HG03457 (cell line): ENCODE measurements around the gene PP2D1.
"Not testable (repeated sequence)": the region's sequence is repeated elsewhere in the genome, so short reads cannot be mapped to it uniquely, and the experiment has no call there.

Experiments used
- ATAC-seq: cut with Tn5 transposase; IDR thresholded peaks from one replicate; pipeline ENCODE4 v1.9.1; 2021; ENCODE audit warnings: moderate number of reproducible peaks; ENCODE audit not compliant: unreplicated experiment

The PP2D1 gene

DNA sequence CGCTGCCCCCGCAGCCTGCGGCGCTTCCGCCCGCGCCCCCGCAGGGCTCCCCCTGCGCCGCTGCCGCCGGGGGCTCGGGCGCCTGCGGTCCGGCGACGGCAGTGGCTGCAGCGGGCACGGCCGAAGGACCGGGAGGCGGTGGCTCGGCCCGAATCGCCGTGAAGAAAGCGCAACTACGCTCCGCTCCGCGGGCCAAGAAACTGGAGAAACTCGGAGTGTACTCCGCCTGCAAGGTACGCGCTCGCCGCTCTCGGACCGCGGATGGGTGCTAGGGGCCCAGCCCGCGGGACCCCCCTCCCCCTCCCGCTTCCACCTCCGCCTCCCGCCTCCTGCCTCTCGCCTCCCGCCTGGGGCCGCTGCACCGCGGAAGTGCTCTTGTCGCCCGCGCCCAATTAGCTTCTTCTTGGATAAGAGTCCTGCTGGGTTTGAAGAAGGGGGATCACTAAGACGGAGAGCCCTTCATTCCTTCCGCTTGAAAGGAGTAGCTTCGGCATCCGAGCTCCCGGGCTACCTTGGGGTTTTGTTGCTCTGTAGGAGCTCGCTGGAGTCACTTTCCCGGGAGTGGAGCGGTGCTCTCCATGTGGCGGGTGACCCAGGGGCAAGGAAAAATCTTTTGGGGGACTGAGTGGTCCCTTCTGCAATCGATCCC, 28.6 kb upstream of the PP2D1 start:
- ATAC-seq: peak; percentile 26

GRCh38 chr3:20039765-20040547, 27.9 kb upstream of the PP2D1 start, which contains the start of gene KAT2B:
Gene KAT2B, plus strand, starts transcription at chr3:20040446. Its CDS starts 32 bp downstream, at chr3:20040478.
- peak; percentile 54 for ATAC-seq

DNA sequence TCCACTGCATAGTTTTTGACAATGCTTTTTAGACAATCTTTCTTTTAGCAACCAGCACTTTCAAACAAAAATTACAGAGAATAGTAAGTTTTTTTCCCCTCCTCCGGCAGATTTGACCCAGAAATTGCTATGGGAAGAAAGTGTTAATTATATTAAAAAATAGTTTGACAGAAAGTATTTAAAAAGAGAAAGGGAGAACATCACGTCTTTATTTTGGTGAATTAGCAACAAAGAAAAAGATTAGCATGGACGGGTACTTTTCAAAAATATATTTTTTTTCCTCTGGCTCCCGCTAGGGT, 27.4 kb upstream of the PP2D1 start:
- no peak for ATAC-seq

DNA sequence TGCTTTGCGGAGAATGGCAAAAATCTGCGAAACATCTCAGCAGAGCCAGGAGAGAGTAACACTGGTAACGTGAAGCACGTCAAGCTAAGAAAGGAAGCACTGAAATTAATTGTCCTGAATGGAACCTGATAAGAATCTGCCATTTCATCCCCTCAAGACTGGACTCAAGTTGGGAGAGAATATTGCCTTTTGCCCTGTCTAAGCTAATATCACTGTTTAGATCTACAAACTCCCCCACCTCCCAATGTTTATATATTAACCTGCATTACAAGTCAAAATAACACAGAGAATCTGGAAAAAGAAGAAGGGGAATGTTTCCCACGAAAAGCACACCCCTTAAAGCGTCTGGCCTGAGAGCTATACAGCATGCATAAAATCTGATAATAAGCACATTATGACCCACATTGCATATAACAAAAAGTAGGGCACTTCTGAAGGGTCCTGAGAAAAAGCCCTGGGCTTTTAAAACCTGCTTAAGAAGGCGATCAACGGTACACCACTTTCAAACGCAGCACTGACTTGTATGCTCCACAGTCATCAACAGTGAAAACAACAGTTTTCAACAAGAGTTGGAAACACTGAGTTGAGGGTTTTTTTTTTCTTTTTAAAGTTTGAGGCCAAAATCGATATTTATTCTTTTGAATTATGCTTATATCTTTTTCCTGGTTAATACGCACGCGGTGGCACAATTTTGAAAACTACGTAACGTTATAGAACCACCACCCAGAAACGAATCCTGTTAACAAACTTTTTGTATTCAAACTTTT, 26.8 kb upstream of the PP2D1 start:
- ATAC-seq: no peak

GRCh38 chr3:20037255-20037996, 25.4 kb upstream of the PP2D1 start:
- ATAC-seq: no peak

DNA sequence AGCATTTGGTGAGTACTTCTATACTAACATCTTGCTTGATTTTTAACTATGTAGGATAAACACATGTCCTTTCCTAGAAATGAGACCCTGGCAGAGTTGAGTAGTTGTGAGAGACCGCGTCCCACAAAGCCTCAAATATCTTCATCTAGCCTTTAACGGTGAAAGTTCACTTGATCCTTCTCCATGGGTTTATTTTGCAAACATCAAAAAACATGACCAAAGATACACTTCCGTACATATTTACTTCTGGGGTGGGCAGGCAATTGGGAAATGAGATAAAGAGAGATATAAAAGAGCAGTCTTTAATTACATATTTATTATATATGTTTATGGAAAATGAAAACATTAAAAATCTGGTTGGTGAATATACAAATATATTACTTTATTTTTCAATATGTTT, 23.0 kb upstream of the PP2D1 start:
- ATAC-seq: no peak

DNA sequence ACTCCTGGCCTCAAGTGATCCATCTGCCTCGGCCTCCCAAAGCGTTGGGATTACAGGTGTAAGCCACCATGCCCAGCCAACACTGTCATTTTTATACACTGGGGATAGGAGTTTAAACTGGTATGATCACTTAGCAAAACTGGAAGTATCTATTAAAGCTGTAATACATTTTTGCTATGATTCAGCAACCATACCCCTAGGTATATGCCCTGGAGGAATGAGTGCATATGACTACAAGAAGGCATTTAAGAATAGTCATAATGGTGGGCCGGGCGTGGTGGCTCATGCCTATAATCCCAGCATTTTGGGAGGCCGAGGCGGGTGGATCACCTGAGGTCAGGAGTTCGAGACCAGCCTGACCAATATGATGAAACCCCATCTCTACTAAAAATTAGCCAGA, 19.9 kb upstream of the PP2D1 start:
- not testable (repeated sequence) for ATAC-seq

GRCh38 chr3:20028905-20029331, 16.9 kb upstream of the PP2D1 start:
- no peak for ATAC-seq

DNA sequence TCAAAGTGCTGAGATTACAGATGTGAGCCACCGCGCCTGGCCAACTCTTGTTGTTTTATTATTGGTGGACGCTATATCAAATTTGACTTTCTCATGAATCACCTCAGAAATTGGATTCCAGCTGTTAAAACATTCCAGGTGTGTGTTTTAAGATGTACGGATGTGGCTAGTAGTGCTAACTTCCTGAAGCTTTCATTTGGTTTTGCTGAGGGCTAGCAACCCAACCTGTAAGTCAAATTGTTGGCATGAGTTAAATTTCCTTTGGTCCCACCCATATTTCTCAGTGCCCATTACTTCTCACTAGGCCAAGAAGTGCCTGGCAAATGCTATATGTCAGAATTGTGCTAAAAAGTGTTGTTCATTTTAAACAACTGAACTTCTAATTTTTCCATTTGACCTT, 15.1 kb upstream of the PP2D1 start:
- ATAC-seq: no peak

DNA sequence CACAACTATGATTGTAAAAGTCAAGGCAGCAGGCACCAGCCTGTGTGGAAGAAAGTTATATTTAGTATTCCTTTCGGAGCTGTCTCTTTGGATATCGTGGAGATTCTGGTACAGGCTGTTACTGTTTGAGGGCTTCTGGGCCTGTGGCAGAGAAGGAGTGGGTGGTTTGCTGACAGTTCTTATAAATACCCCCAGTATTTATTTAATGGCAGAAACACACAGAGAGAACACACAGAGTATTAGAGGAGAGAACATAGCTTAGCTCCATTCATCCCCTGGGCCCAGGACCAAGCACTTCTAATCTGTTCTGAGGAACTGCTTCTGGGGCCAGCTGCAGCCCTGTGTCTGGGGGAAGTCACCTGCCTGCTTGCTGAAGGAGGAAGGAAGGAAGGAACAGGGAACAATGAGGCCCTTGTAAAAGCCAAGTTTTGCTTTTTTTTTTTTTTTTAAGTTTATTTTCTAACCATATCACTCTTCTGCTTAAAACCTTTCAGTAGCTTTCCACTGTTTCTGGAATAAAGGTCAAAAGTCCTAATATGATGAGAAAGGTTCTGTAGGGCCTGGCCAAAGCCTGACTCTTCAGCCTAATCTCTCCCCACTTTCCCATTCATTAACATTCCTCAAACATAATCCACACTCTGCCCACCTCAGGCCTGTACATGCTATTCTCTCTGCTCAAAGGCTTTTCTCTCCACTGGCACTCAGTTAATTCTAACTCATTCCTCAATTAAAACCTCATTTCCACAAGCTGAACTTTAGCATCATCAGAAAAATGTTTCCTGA, 11.8 kb upstream of the PP2D1 start:
- no peak for ATAC-seq

DNA sequence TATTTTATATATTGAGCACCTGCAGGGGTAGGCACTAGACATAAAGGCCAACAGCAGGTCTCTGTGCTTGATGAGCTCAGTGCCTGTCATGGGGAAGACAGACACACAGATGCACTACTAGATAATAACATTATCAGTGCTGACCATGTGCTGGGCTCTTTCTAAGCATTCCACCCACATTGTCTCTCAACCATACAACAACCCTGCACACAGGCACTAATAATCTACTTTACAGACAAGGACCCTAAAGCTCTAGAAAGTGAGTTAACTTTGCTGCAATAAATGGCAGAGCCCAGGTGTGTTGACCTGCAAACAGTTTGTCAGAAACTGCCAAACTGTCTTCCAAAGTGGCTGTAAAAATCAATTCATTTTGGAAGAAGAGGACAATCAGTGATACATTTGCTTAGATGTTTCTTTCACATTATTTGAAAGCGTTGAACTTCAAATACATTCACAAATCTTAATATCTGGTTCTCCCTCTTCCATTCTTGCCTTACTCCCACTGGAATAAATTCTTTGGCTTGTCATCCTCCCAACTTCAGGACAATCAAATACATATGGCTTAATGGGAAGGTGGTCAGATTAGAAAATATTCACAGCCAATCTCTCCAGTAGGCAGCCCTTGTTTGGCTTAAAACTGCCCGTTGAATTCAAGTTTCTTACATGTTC, 11.0 kb upstream of the PP2D1 start:
- no peak for ATAC-seq

DNA sequence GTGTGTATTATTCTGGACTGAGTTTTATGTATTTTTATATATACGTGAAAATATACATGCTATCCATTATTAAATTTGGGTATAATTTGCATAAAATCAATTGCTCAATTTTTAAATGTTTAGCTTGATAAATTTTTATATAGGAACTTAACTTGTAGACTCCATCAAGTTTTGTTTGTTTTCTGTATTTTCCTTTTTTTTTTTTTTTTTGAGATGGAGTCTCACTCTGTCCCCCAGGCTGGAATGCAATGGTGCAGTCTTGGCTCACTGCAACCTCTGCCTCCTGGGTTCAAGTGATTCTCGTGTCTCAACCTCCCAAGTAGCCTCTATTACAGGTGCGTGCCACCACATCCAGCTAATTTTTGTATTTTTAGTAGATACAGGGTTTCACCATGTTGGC, 4.0 kb upstream of the PP2D1 start:
- not testable (repeated sequence) for ATAC-seq

DNA sequence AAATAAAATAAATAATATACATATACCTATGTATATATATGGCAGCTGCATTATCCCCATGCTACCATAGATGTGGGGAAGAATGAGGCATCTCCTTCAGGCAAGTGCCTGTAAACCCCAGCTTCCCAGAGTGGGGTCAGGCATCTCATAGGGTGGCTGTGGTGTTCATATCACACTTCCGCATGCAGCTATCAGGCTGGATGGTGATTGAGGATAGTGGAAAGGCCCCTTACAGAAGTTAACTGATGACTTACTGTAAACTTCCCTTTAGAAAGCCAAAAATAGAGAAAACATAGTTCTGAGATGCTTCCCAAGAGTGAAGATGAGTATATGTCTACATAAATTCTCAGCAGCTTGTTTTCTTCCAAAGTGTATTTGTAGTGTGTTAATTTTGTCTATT, 3.5 kb upstream of the PP2D1 start:
- no peak for ATAC-seq

- no peak for ATAC-seq
Measured at GRCh38 chr3:20013396-20013795, 1.3 kb upstream of the PP2D1 start.

DNA sequence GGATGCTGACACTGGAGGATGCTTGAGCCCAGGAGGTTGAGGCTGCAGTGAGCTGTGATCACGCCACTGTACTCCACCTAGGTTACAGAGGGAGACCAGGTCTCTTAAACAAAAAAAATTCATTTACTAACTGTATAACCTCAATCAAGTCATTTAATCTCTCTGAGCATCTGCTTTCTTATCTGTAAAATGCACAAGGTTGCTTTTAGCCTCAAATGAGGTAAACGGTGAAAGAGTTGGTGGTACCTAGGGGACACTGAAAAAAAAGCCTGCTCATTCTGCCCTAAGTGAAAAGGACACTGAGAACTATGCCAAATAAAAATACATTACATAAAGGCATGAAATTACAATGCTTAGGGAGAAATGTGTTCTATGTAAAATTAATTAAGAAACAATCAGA, 3.4 kb downstream of the PP2D1 start:
- ATAC-seq: no peak

- ATAC-seq: no peak
Measured at GRCh38 chr3:20007960-20008359, 4.1 kb downstream of the PP2D1 start.

DNA sequence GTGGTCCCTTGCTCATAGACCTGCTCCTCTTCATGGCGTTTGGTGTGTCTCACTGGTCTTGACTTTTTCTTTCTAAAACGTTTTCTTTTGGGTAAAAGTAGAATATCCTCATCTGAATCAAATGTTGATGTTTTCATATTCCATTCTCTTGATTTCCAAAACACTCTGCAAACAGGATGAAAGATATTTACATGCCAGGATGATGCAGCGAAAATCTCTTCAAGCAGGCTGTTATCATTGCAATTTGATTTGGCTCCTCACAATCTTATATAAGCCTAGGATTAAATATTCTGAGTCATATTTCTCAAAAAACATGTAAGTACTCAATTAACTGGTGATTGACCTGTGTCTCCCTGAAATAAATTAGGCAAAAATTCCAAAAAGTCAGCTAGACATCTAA, 10.1 kb downstream of the PP2D1 start:
- ATAC-seq: no peak

GRCh38 chr3:19997502-19997901, 14.6 kb downstream of the PP2D1 start:
- ATAC-seq: no peak

DNA sequence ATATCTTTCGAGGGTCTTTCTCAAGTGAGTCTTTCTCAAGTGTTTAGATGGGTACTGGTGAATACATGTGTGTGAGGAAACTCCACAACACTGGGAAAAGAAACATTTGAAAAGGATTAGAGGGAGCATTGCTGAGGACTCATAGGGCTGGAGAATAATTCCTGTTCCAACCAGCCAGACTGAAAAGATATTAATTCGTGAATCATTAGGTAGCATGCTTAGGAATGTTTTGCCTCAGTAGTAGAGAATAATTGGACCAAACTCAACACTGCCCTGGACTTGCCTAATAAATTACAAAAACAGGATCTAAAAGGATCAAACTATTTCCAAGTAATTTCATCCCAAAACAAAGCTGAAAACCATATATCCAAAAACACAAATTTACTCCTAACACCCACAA, 17.3 kb downstream of the PP2D1 start:
- no peak for ATAC-seq

DNA sequence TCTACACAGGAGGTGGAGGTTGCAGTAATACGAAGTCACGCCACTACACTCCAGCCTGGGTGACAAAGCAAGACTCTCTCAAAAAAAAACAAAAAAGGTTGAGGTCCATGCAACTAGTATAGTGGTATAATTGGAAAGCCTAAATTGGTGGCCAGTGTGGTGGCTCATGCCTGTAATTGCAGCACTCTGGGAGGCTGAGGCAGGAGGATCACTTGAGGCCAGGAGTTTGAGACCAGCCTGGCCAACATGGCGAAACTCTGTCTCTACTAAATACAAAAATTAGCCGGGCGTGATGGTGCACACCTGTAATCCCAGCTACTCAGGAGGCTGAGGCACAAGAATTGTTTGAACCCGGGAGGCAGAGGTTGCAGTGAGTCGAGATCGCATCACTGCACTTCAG, 23.2 kb downstream of the PP2D1 start:
- ATAC-seq: not testable (repeated sequence)
